ENCODE data around the gene PEF1. TPM values are rescaled to one million over a fixed set of nuclear protein-coding genes. Genes with fewer than 3 reads are reported as not detected.

Gene PEF1
- total RNA-seq, 4 donors from 2014 or later, result 48.4 to 72.1 (median 61.9) TPM

DNA sequence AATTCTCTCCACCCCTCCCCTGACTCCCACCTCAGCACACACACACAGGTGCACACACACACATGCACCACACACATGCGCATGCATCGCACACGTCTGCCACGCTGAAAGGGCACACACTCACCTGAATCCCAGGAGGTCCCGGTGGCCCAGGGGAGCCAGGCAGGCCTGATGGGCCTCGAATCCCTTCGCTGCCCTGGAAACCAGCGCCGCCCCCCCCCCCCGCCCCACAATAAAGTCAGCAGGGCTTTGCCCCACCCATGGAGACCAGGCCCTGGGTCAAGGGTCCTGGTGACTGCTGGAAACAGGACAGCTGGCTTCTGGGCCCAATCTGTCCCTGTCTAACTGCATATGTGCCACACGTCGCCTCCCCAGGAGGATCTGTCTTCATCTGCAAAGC is 17.8 kb upstream of the PEF1 start:
- no peaks in the 10 kb centered on the region for H3K9me3 ChIP-seq
- TF ChIP-seq, protein P1, sequence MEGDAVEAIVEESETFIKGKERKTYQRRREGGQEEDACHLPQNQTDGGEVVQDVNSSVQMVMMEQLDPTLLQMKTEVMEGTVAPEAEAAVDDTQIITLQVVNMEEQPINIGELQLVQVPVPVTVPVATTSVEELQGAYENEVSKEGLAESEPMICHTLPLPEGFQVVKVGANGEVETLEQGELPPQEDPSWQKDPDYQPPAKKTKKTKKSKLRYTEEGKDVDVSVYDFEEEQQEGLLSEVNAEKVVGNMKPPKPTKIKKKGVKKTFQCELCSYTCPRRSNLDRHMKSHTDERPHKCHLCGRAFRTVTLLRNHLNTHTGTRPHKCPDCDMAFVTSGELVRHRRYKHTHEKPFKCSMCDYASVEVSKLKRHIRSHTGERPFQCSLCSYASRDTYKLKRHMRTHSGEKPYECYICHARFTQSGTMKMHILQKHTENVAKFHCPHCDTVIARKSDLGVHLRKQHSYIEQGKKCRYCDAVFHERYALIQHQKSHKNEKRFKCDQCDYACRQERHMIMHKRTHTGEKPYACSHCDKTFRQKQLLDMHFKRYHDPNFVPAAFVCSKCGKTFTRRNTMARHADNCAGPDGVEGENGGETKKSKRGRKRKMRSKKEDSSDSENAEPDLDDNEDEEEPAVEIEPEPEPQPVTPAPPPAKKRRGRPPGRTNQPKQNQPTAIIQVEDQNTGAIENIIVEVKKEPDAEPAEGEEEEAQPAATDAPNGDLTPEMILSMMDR (IDR thresholded peaks at IDR 0.05), result no peak
- TF ChIP-seq POLR2A (IDR thresholded peaks at IDR 0.05), result no peak
- intact Hi-C loops (cut with DNase I; ENCODE audit: low total_unique reads), result no loop called here
- no peaks in the 10 kb centered on the region for H3K4me1 ChIP-seq
- no peaks in the 10 kb centered on the region for H3K27me3 ChIP-seq
- no peaks in the 10 kb centered on the region for H3K36me3 ChIP-seq
- H3K27ac ChIP-seq, result no peak overlapping the region
- no peak overlapping the region for H3K4me3 ChIP-seq
- DNase-seq, result no peak

DNA sequence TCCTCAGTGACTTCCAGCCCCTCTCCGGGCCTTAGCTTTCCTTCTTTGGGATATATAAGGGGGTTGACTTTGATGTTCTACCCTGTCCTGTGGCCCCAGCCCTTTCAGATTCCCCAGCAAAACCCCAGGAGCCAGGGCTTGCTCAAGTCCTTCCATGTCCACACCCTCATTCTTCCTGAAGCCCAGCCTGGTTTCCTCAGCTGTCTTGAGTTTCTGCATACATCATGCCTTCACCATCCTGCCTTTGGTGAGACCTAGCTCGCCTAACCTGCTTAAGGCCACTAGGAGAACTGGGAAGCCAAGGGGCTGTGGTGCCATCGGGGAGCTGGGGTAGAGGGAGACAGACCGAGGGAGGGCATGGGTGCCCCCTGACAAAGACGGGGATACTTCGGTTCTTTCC is 17.2 kb upstream of the PEF1 start:
- no peaks in the 10 kb centered on the region for H3K36me3 ChIP-seq
- H3K27me3 ChIP-seq, result no peaks in the 10 kb centered on the region
- DNase-seq, result no peak
- intact Hi-C loops (cut with DNase I; ENCODE audit: low total_unique reads), result no loop called here
- H3K27ac ChIP-seq, result no peak overlapping the region
- H3K4me3 ChIP-seq, result no peak overlapping the region
- no peak for TF ChIP-seq POLR2A (IDR thresholded peaks at IDR 0.05)
- TF ChIP-seq, protein P1 (IDR thresholded peaks at IDR 0.05), result no peak
- H3K4me1 ChIP-seq, result no peaks in the 10 kb centered on the region
- no peaks in the 10 kb centered on the region for H3K9me3 ChIP-seq

DNA sequence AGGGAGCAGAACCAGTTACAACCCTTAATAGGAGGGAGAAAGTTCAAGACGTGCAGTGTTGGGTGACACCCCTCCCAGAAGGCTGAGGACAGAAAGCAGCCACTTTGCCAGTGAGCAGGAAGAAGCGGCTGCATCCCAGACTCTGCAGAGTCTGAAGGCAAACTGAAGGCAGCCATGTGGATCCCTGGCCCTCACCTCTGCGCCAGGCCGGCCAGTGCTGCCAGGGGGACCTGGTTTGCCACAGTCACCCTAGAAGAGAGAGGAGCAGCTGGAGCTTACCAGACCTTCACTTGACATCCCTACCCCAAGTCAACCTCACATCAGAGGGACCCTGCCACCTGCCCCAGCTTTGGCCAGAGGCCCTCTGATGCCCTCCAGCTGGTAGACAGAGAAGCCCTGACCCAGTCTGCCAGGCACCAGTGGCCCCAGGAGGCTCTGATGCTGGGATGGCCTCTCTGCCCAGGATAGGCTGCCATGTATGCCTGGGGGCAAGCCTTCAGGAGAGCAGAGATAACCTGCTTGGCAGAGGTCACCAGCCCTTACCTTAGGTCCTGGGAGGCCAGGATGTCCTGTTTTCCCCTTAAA is 16.3 kb upstream of the PEF1 start:
- Histone ChIP-seq H3K4me3 (no peak overlapping the region), H3K36me3 (no peaks in the 10 kb centered on the region), H3K27me3 (no peaks in the 10 kb centered on the region), H3K9me3 (no peaks in the 10 kb centered on the region), H3K4me1 (no peaks in the 10 kb centered on the region), H3K27ac (no peak overlapping the region)
- no peak for TF ChIP-seq POLR2A (IDR thresholded peaks at IDR 0.05)
- TF ChIP-seq, protein P1 (IDR thresholded peaks at IDR 0.05), result no peak
- intact Hi-C loops (cut with DNase I; ENCODE audit: low total_unique reads), result no loop called here
- DNase-seq, result no peak

DNA sequence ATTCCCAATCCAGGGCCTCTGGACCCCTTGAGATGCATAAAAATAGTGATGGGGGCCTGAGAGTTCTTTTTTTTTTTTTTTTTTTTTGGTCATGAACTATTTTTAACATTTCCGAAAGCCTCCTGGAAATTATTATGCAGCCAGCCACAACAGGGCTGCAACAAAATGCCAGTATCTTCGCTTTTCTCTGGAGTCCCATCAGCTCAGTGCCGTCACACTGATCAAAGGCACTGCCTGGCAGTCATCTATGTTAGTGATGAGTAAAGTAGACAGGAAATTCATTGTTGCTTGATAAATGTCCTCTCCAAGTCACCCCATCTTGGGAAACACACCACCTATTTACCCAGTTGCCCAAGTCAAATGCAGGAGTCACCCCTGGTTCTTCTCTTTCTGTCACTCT is 15.2 kb upstream of the PEF1 start:
- Histone ChIP-seq H3K4me1 (no peaks in the 10 kb centered on the region), H3K27ac (no peak overlapping the region), H3K9me3 (no peaks in the 10 kb centered on the region), H3K36me3 (no peaks in the 10 kb centered on the region), H3K27me3 (no peaks in the 10 kb centered on the region), H3K4me3 (no peak overlapping the region)
- TF ChIP-seq, protein P1 (IDR thresholded peaks at IDR 0.05), result no peak
- no peak for TF ChIP-seq POLR2A (IDR thresholded peaks at IDR 0.05)
- no peak for DNase-seq
- intact Hi-C loops (cut with DNase I; ENCODE audit: low total_unique reads), result no loop called here

DNA sequence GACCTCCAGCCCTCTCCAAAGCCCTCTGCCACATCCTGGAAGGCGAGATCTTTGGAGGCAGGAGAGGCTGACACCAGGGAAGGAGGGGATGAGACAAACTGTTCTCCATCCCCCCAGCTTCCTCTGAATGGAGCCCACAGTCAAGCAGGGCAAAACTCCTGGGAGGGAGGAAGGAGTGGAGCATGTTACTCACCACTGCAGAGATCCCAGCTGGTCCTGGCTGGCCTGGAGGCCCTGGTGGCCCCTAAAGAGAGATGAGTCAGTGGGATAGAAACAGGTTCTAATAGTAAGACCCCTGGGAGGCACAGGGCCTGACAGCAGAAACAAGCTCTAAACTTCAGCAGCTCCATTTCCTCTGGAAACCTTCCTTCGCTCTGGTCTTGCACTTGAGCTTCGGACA is 14.0 kb upstream of the PEF1 start:
- H3K9me3 ChIP-seq, result no peaks in the 10 kb centered on the region
- no peak overlapping the region for H3K27ac ChIP-seq
- TF ChIP-seq POLR2A (IDR thresholded peaks at IDR 0.05), result no peak
- TF ChIP-seq, protein P1 (IDR thresholded peaks at IDR 0.05), result no peak
- no peak overlapping the region for H3K4me3 ChIP-seq
- H3K27me3 ChIP-seq, result no peaks in the 10 kb centered on the region
- DNase-seq, result no peak
- no peaks in the 10 kb centered on the region for H3K36me3 ChIP-seq
- intact Hi-C loops (cut with DNase I; ENCODE audit: low total_unique reads), result no loop called here
- no peaks in the 10 kb centered on the region for H3K4me1 ChIP-seq
